ENCODE measurements around the gene CHRND. TPM values are rescaled to one million over a fixed set of nuclear protein-coding genes. Genes with fewer than 3 reads are reported as not detected.
A peak's percentile ranks its signal among the peaks of the same experiment; 100 is the strongest.

The CHRND gene
- total and polyA plus RNA-seq, 5 donors, result 0.09 to 0.53 TPM; not detected in 3

DNA sequence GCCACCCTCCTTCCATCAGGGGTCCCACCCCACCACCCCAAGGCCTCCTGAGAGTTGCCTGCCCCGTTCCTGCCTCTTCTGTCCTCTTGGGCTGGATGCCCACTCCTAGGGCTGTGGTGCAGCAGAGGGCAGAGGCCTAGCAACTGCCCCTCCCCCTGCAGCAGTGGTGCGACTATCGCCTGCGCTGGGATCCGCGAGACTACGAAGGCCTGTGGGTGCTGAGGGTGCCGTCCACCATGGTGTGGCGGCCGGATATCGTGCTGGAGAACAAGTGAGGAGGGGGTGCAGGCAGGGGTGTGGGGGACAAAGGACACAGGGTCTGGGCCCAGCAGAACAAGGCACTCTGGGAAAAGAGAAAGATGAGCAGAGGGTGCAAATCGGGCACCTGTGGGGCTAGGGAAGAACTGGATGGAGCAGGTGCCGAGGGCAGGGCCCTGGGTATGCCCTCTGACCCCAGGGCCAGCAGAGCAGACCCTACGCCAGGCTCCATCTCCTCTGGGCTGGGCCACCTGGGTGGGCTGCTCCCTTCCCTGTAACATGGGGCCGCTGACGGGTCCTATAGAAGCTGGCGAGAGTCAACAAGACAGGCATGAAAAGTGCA lies 14.6 kb downstream of the CHRND start:
- no peak overlapping the region for H3K4me3 ChIP-seq (ENCODE audit: low read length)
- H3K4me1 ChIP-seq (ENCODE audit: control insufficient read depth, insufficient read depth, low read length), result no peaks in the 10 kb centered on the region
- intact Hi-C loops (cut with DNase I), result no loop called here
- H3K27me3 ChIP-seq (ENCODE audit: control insufficient read depth, insufficient read depth), result no peaks in the 10 kb centered on the region
- ATAC-seq (no peak), DNase-seq (peak in 1 of 3 donors; percentile 36)
- H3K27ac ChIP-seq (ENCODE audit: low read length), result no peak overlapping the region
- peaks cover 2% of the 10 kb centered on the region for H3K9me3 ChIP-seq (ENCODE audit: control insufficient read depth, low read length)
- WGBS, result 87% methylated on average over 17 of the region's 17 CpGs

DNA sequence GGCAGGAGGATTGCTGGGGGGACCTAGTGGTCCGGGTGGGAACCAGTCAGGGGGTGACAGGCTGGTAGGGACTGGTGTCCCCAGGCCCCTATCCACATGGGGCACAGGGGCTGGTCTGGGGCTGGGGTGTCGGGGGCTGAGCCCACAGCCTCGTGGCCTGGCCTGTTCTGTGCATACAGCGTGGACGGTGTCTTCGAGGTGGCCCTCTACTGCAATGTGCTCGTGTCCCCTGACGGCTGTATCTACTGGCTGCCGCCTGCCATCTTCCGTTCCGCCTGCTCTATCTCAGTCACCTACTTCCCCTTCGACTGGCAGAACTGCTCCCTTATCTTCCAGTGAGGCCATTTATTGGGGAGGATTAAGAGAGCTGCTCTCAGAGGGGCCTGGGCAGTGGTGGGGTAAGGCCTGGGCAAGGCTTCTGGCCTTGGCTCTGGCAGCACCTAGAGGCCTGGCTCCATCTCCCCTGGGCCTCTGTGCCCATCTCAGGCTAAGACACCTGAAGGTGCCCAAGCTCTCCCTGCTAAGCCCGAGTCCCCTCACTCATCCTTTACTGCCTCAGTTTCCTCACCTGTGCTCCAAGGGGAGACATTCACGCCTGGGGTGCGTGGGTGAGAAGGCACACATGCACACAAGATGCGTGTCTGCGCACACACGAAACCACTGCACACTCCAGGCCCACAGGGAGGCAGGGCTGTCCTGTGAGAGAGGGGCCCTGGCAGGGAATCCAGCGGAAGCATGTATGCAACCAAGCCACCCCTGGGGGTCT lies 15.4 kb downstream of the CHRND start:
- WGBS, result 54% methylated on average over 19 of the region's 19 CpGs
- no peak for ATAC-seq
- Histone ChIP-seq H3K4me3 (ENCODE audit: low read length) (no peak overlapping the region), H3K27me3 (ENCODE audit: control insufficient read depth, insufficient read depth) (no peaks in the 10 kb centered on the region), H3K27ac (ENCODE audit: low read length) (no peak overlapping the region), H3K4me1 (ENCODE audit: control insufficient read depth, insufficient read depth, low read length) (no peaks in the 10 kb centered on the region), H3K9me3 (ENCODE audit: control insufficient read depth, low read length) (no peaks in the 10 kb centered on the region)
- no peak for DNase-seq
- intact Hi-C loops (cut with DNase I), result no loop called here

GRCh38 chr2:232541961-232542714 lies 16.2 kb downstream of the CHRND start:
- no peaks in the 10 kb centered on the region for H3K4me1 ChIP-seq (ENCODE audit: control insufficient read depth, insufficient read depth, low read length)
- no peak overlapping the region for H3K27ac ChIP-seq (ENCODE audit: low read length)
- H3K4me3 ChIP-seq (ENCODE audit: low read length), result no peak overlapping the region
- H3K9me3 ChIP-seq (ENCODE audit: control insufficient read depth, low read length), result no peaks in the 10 kb centered on the region
- no peak for ATAC-seq
- no peaks in the 10 kb centered on the region for H3K27me3 ChIP-seq (ENCODE audit: control insufficient read depth, insufficient read depth)
- WGBS, result 61% methylated on average over 9 of the region's 9 CpGs
- intact Hi-C loops (cut with DNase I), result no loop called here
- no peak for DNase-seq

DNA sequence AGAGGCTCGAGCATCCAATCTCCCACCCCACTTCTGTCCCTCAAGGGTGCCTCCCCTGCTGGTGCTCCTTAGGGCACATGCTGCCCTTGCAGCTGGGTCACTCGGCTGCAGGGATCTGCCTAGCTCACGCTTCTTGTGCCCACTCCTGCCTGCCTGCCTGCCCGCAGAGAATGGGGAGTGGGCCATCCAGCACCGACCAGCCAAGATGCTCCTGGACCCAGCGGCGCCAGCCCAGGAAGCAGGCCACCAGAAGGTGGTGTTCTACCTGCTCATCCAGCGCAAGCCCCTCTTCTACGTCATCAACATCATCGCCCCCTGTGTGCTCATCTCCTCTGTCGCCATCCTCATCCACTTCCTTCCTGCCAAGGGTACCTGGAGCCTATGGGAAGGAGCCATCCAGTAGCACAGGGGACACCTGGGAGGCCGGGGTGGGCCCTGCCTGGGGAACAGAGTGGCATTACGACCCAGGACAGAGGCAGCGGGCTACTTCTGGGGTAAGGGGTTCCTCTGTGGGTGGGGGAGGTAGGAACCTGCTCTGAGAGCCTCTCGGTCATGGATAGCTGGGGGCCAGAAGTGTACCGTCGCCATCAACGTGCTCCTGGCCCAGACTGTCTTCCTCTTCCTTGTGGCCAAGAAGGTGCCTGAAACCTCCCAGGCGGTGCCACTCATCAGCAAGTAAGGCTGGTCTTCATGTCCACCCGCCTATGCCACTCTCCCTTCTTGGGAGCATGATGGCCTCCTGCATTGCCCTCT lies 16.9 kb downstream of the CHRND start:
- no peaks in the 10 kb centered on the region for H3K9me3 ChIP-seq (ENCODE audit: control insufficient read depth, low read length)
- no peaks in the 10 kb centered on the region for H3K27me3 ChIP-seq (ENCODE audit: control insufficient read depth, insufficient read depth)
- H3K4me1 ChIP-seq (ENCODE audit: control insufficient read depth, insufficient read depth, low read length), result no peaks in the 10 kb centered on the region
- DNase-seq, result peak in 2 of 3 donors; percentile 5 to 28
- H3K4me3 ChIP-seq (ENCODE audit: low read length), result no peak overlapping the region
- no peak overlapping the region for H3K27ac ChIP-seq (ENCODE audit: low read length)
- intact Hi-C loops (cut with DNase I), result no loop called here
- ATAC-seq, result no peak
- 87% methylated on average over 20 of the region's 20 CpGs for WGBS

DNA sequence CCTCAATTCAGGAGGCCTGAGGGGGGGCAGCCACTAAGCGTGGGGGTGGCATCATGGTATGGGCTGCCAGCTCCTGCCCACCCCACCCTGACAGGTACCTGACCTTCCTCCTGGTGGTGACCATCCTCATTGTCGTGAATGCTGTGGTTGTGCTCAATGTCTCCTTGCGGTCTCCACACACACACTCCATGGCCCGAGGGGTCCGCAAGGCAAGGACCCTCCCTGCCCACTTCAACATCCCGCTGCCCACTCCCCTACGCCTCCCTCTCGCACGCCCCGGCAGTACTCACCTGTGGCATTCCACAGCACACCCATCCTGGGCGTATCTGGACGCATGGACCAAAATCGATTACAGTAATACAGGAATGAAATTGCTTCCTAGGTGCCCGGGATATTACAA lies 17.5 kb downstream of the CHRND start:
- ATAC-seq, result no peak
- Histone ChIP-seq H3K27me3 (ENCODE audit: control insufficient read depth, insufficient read depth) (no peaks in the 10 kb centered on the region), H3K4me3 (ENCODE audit: low read length) (no peak overlapping the region), H3K27ac (ENCODE audit: low read length) (no peak overlapping the region), H3K9me3 (ENCODE audit: control insufficient read depth, low read length) (no peaks in the 10 kb centered on the region), H3K4me1 (ENCODE audit: control insufficient read depth, insufficient read depth, low read length) (no peaks in the 10 kb centered on the region)
- peak in 2 of 3 donors; percentile 6 to 46 for DNase-seq
- intact Hi-C loops (cut with DNase I), result no loop called here
- 90% methylated on average over 14 of the region's 14 CpGs for WGBS

DNA sequence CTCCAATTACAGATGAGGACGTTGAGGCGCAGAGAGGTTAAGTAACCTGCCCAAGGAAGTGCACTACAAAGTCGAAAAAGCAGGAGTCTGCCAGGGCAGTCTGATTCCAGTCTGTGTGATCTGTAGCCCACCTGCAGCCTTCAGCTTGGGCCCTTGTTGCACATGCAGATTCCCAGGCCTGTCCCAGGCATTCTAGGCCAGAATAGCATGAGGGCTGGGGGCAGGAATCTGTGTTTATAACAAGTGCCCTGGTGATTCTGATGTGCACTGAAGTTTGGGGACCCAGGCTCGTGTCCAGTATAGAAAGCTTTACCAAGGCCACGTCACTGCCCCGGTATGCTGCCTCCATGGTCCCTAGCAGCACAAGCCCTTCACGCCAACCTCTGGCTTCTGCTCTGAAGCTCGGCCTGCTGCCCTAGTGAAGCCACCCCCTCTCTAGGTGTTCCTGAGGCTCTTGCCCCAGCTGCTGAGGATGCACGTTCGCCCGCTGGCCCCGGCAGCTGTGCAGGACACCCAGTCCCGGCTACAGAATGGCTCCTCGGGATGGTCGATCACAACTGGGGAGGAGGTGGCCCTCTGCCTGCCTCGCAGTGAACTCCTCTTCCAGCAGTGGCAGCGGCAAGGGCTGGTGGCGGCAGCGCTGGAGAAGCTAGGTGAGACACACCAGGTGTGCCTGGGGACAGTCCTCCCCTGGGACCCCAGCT lies 18.1 kb downstream of the CHRND start:
- Histone ChIP-seq H3K9me3 (ENCODE audit: control insufficient read depth, low read length) (no peaks in the 10 kb centered on the region), H3K27ac (ENCODE audit: low read length) (no peak overlapping the region), H3K4me3 (ENCODE audit: low read length) (no peak overlapping the region), H3K4me1 (ENCODE audit: control insufficient read depth, insufficient read depth, low read length) (no peaks in the 10 kb centered on the region), H3K27me3 (ENCODE audit: control insufficient read depth, insufficient read depth) (no peaks in the 10 kb centered on the region)
- intact Hi-C loops (cut with DNase I), result no loop called here
- ATAC-seq (no peak), DNase-seq (peak in 2 of 3 donors; percentile 16 to 54)
- WGBS, result 91% methylated on average over 19 of the region's 19 CpGs

DNA sequence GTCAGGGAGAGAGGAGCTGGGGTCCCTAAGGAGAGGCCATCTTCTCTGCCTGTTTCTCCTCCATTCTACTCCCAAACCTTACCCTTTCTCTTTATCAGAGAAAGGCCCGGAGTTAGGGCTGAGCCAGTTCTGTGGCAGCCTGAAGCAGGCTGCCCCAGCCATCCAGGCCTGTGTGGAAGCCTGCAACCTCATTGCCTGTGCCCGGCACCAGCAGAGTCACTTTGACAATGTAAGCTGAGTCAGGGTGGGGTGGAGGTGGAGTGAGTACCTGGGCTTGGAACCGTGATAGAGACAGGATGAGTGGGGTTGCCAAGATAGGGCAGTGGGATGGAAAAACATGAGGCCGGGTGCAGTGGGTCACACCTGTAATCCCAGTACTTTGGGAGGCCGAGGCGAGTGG lies 18.7 kb downstream of the CHRND start:
- no peak for ATAC-seq
- H3K4me3 ChIP-seq (ENCODE audit: low read length), result no peak overlapping the region
- no peaks in the 10 kb centered on the region for H3K27me3 ChIP-seq (ENCODE audit: control insufficient read depth, insufficient read depth)
- WGBS, result 94% methylated on average over 6 of the region's 6 CpGs
- intact Hi-C loops (cut with DNase I), result no loop called here
- DNase-seq, result no peak
- no peaks in the 10 kb centered on the region for H3K4me1 ChIP-seq (ENCODE audit: control insufficient read depth, insufficient read depth, low read length)
- H3K27ac ChIP-seq (ENCODE audit: low read length), result no peak overlapping the region
- no peaks in the 10 kb centered on the region for H3K9me3 ChIP-seq (ENCODE audit: control insufficient read depth, low read length)

DNA sequence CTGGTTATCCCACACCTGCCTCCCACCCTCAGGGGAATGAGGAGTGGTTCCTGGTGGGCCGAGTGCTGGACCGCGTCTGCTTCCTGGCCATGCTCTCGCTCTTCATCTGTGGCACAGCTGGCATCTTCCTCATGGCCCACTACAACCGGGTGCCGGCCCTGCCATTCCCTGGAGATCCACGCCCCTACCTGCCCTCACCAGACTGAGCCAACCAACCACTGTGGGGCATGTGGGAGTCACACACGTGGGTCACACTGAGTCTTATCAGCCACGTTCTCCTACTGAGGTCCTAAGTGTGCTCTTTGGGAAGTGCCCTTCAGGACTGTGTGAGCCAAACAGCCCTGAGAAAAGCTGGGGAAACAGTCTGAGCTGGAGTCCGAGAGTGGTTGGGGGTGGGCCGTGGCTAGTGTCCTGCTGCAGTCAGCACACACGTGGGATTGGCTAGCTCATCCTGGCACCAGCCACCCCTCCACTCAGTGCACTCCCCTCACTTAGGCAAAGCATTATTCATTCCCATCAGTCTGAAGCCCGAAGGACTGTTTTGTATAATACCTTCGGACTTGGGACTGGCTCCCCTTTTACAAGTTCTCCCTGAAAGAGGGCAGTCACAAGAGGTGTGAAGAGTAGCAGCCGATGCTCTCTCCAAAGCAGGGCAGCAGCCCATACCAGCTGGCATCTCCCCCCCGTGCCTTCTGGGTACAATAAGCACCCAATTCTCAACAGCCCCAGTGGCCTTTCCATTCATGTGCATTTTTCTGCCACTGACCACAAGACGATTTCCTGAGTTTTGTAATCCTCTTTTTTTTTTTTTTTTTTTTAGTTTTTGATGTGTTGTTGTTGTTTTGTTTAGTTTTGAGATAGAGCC lies 19.8 kb downstream of the CHRND start:
- DNase-seq (no peak), ATAC-seq (no peak)
- no peaks in the 10 kb centered on the region for H3K4me1 ChIP-seq (ENCODE audit: control insufficient read depth, insufficient read depth, low read length)
- 88% methylated on average over 17 of the region's 17 CpGs for WGBS
- no peak overlapping the region for H3K4me3 ChIP-seq (ENCODE audit: low read length)
- no peaks in the 10 kb centered on the region for H3K9me3 ChIP-seq (ENCODE audit: control insufficient read depth, low read length)
- H3K27me3 ChIP-seq (ENCODE audit: control insufficient read depth, insufficient read depth), result no peaks in the 10 kb centered on the region
- intact Hi-C loops (cut with DNase I), result no loop called here
- H3K27ac ChIP-seq (ENCODE audit: low read length), result no peak overlapping the region

DNA sequence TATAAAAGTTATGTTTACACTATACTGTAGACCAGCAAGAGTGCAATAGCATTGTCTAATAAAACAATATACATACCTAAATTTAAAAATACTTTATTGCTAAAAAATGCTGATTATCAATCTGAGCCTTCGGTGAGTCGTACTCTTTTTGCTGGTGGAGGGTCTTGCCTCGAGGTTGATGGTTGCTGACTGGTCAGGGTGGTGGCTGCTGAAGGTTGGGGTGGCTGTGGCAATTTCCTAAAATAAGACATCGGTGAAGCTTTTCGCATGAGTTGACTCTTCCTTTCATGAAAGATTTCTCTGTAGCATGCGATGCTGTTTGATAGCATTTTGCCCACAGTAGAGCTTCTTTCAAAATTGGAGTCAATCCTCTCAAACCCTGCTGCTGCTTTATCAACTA lies 22.0 kb downstream of the CHRND start:
- H3K4me1 ChIP-seq (ENCODE audit: control insufficient read depth, insufficient read depth, low read length), result no peaks in the 10 kb centered on the region
- no peak for DNase-seq
- 98% methylated on average over 6 of the region's 6 CpGs for WGBS
- intact Hi-C loops (cut with DNase I), result no loop called here
- H3K4me3 ChIP-seq (ENCODE audit: low read length), result no peak overlapping the region
- ATAC-seq, result no peak
- H3K27ac ChIP-seq (ENCODE audit: low read length), result no peak overlapping the region
- no peaks in the 10 kb centered on the region for H3K9me3 ChIP-seq (ENCODE audit: control insufficient read depth, low read length)
- H3K27me3 ChIP-seq (ENCODE audit: control insufficient read depth, insufficient read depth), result no peaks in the 10 kb centered on the region

Data from right cardiac atrium (tissue), 5 donors.